ENCODE data around the gene COLEC12. TPM values are rescaled to one million over a fixed set of nuclear protein-coding genes. Genes with fewer than 3 reads are reported as not detected.

The COLEC12 gene
- total RNA-seq, 1 donor from 2014 or later: 70.0 TPM

DNA sequence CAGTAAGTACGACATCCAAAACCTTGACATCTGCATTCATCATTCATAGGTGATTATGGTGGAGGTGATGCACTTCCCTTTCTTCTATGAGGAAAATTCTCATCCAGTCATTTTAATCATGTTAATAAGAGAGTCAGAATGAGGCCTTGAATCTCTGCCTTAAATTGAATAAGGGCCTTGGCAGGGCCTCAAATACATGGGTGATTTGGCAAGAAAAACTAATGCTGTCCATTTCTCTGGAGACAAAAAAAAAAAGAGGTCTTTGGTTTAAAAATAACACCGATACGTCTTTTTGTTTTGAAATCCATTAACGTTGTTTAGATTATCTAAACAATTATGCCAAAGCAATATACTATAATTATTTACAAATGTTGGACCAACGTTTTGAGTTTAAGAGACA is 8.1 kb downstream of the COLEC12 start:
- Mint-ChIP-seq H3K4me3 (no peak overlapping the region), H3K36me3 (peaks cover 3% of the 10 kb centered on the region), H3K9me3 (no peaks in the 10 kb centered on the region), H3K27me3 (ENCODE audit: low read depth) (peaks cover 5% of the 10 kb centered on the region), H3K27ac (no peak overlapping the region), H3K4me1 (peaks cover 66% of the 10 kb centered on the region)
- TF ChIP-seq, protein P1, sequence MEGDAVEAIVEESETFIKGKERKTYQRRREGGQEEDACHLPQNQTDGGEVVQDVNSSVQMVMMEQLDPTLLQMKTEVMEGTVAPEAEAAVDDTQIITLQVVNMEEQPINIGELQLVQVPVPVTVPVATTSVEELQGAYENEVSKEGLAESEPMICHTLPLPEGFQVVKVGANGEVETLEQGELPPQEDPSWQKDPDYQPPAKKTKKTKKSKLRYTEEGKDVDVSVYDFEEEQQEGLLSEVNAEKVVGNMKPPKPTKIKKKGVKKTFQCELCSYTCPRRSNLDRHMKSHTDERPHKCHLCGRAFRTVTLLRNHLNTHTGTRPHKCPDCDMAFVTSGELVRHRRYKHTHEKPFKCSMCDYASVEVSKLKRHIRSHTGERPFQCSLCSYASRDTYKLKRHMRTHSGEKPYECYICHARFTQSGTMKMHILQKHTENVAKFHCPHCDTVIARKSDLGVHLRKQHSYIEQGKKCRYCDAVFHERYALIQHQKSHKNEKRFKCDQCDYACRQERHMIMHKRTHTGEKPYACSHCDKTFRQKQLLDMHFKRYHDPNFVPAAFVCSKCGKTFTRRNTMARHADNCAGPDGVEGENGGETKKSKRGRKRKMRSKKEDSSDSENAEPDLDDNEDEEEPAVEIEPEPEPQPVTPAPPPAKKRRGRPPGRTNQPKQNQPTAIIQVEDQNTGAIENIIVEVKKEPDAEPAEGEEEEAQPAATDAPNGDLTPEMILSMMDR (IDR thresholded peaks at IDR 0.05; ENCODE audit: unreplicated experiment): no peak
- DNase-seq (ENCODE audit: low spot score in 2 of 2, unreplicated experiment in 2 of 2): no peak

DNA sequence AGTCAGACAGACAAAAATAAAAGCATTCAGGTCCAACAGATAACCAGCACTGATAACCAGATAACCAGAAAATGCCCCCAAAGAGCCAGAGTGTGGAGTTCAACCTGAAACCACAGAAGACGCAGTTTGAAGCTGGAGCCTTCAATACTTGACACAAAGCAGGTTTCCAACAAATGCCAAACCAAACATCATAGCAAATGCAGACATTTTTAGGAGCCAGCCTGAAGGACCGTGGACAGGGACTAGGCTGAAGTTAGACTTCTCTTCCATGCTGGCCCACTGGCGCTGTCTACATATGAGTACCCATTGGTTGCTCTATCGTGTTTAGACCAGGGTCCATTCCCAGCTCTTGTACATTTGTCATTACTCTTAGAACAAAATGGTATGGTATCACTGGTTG is 9.9 kb downstream of the COLEC12 start:
- no peak for DNase-seq (ENCODE audit: low spot score in 2 of 2, unreplicated experiment in 2 of 2)

DNA sequence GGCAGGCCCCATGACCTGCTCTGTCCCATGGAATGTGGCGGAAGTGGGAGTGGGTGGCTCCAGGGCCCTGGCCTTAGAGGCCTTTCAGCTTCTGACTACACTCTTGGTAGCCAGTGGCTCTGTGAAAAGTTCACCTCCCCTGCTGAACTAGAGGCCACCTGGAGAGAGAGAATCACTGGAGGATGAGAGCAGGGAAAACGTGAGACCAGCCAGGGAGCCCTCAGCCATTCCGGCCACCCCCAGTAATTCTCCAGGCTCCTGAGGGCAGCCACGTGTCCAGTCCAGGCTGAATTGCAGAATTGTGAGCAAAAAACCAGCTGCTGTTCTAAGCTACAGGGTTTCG is 10.5 kb downstream of the COLEC12 start:
- H3K36me3 Mint-ChIP-seq: peaks cover 23% of the 10 kb centered on the region
- no peak overlapping the region for H3K4me3 Mint-ChIP-seq
- TF ChIP-seq, protein P1 (IDR thresholded peaks at IDR 0.05; ENCODE audit: unreplicated experiment): no peak
- H3K27ac Mint-ChIP-seq: peak overlapping the region; percentile 78
- no peaks in the 10 kb centered on the region for H3K27me3 Mint-ChIP-seq (ENCODE audit: low read depth)
- H3K4me1 Mint-ChIP-seq: peaks cover 57% of the 10 kb centered on the region
- no peak for DNase-seq (ENCODE audit: low spot score in 2 of 2, unreplicated experiment in 2 of 2)
- peaks cover 10% of the 10 kb centered on the region for H3K9me3 Mint-ChIP-seq

More for the DNA sequence above, 9.9 kb downstream of the COLEC12 start:
- H3K4me1 Mint-ChIP-seq: peaks cover 57% of the 10 kb centered on the region
- TF ChIP-seq, protein P1 (IDR thresholded peaks at IDR 0.05; ENCODE audit: unreplicated experiment): no peak
- peak overlapping the region; percentile 78 for H3K27ac Mint-ChIP-seq
- H3K27me3 Mint-ChIP-seq (ENCODE audit: low read depth): no peaks in the 10 kb centered on the region
- no peak overlapping the region for H3K4me3 Mint-ChIP-seq
- H3K9me3 Mint-ChIP-seq: peaks cover 10% of the 10 kb centered on the region
- peaks cover 18% of the 10 kb centered on the region for H3K36me3 Mint-ChIP-seq

DNA sequence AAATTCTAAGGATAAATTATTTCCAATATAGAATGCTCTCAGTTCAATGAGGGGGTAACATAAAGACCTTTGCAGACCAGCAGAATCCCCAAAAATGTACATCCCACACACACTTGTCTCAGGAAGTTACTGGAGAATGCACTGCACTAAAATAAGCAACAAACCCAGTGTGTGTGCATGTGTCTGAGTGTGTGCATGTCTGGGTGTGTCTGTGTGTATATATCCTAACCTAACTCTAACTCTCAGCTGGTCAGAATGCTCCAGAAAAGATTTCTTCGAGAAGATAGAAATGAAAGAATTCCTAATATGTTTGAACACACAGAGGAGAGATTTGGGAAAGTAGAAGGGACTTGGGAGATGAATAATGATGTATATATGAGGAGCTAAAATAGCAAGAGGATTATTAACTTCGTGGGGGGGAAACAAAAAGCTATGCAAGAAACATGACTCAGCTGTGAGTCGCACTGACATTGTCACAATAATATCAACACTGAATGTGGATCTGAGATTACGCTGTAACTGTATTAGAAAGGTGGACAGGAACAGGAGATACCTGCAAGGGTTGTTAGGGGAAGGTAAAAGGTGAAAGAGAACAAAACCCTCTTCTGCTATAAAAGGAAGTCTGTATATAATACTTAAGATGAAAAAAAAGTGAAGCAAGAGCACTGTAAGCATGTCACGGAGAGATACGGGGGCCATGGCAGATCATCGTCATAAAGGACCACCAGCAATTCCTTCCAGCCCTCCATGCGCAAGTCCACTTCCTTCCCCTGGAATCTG is 11.1 kb downstream of the COLEC12 start:
- peaks cover 53% of the 10 kb centered on the region for H3K4me1 Mint-ChIP-seq
- peaks cover 23% of the 10 kb centered on the region for H3K36me3 Mint-ChIP-seq
- H3K4me3 Mint-ChIP-seq: no peak overlapping the region
- H3K9me3 Mint-ChIP-seq: peaks cover 10% of the 10 kb centered on the region
- TF ChIP-seq, protein P1 (IDR thresholded peaks at IDR 0.05; ENCODE audit: unreplicated experiment): no peak
- no peaks in the 10 kb centered on the region for H3K27me3 Mint-ChIP-seq (ENCODE audit: low read depth)
- no peak for DNase-seq (ENCODE audit: low spot score in 2 of 2, unreplicated experiment in 2 of 2)
- peak overlapping the region; percentile 7 for H3K27ac Mint-ChIP-seq

DNA sequence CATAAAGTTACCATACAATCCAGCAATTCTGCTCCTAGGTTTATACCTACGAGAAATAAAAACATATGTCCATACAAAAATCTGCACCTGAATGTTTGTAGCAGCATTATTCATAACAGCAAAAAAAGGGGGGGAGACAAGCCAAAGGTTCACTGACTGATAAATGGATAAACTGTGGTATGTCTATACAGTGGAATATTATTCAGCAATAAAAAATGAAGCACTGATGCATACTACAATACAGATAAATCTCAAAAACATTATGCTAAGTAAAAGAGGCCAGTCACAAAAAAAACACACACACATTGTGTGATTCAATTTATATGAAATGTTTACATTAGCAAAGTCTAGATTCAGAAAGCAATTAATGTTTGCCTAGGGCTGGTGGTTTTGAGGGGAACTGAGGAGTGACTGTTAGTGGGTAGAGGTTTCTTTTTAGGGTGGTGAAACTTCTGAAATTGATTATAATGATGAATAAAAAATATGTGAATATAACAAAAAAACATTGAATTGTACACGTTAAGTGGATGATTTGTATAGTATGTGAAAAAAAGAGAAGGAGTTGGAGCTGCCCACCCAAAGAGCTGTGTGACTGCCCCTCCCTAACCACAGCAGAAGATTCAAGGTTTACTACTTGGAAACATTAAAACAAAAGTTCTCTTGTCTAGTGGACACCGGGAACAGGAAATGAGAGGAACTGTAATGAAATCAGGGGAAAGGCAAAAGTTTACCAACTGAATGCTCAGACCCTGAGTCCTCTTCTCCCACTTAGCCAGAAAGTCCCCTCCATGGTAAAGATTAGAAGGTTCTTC is 13.4 kb downstream of the COLEC12 start:
- H3K4me3 Mint-ChIP-seq: no peak overlapping the region
- H3K4me1 Mint-ChIP-seq: peaks cover 39% of the 10 kb centered on the region
- H3K27me3 Mint-ChIP-seq (ENCODE audit: low read depth): no peaks in the 10 kb centered on the region
- H3K27ac Mint-ChIP-seq: no peak overlapping the region
- H3K9me3 Mint-ChIP-seq: peaks cover 10% of the 10 kb centered on the region
- no peak for DNase-seq (ENCODE audit: low spot score in 2 of 2, unreplicated experiment in 2 of 2)
- TF ChIP-seq, protein P1 (IDR thresholded peaks at IDR 0.05; ENCODE audit: unreplicated experiment): no peak
- peaks cover 23% of the 10 kb centered on the region for H3K36me3 Mint-ChIP-seq

Data from mesothelial cell of epicardium (in vitro differentiated cells).